Right lobe of liver (tissue), 4 donors: Measurements from ENCODE around the gene LPCAT4.

Experiments
- POLR2A ChIP-seq: fragments of 450-650 bp; IDR thresholded peaks from one replicate; pipeline ENCODE4 v1.6.1; 2017; ENCODE audit warnings: antibody characterized with exemption, mild to moderate bottlenecking
- TF ChIP-seq, protein P1 (sequence below), 4 donors: fragments of 200-600 bp in 3 of 4; fragments of 450-650 bp in 1 of 4; IDR thresholded peaks; one replicate each; pipeline versions ENCODE4 v1.5.1 to v1.8.0; 2016 to 2022; ENCODE audit warnings: antibody characterized with exemption in 4 of 4, mild to moderate bottlenecking in 2 of 4
- donor health status: DM: no; HTN: no; CAD: no.
- donor health status: DM: no; HTN: no; CAD: no.
- donor health status: DM: no; HTN: yes; CAD: no.

DNA sequence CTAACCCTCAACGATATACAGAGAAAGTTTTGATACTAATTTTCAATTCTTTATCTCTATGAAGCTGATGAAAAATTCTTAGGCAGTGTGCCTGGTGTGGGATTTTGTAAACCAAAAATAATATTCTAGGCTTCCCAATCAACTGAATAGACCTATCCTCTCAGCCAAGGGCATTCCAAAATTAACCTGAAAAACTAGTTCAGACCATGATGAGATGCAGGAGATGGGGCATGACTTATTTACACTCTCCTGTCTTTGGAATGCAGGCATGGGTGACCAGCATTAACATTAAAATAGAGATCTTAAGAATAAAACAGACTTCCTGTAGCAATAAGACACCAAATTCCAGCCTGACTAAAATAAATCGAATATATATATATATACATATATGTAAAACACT is 7.8 kb upstream of the LPCAT4 start:
- TF ChIP-seq, protein P1, sequence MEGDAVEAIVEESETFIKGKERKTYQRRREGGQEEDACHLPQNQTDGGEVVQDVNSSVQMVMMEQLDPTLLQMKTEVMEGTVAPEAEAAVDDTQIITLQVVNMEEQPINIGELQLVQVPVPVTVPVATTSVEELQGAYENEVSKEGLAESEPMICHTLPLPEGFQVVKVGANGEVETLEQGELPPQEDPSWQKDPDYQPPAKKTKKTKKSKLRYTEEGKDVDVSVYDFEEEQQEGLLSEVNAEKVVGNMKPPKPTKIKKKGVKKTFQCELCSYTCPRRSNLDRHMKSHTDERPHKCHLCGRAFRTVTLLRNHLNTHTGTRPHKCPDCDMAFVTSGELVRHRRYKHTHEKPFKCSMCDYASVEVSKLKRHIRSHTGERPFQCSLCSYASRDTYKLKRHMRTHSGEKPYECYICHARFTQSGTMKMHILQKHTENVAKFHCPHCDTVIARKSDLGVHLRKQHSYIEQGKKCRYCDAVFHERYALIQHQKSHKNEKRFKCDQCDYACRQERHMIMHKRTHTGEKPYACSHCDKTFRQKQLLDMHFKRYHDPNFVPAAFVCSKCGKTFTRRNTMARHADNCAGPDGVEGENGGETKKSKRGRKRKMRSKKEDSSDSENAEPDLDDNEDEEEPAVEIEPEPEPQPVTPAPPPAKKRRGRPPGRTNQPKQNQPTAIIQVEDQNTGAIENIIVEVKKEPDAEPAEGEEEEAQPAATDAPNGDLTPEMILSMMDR (IDR thresholded peaks at IDR 0.05) = no peak
- TF ChIP-seq POLR2A = no peak
